HG03378 (cell line): ENCODE measurements around the gene NPPC.
"Not testable (repeated sequence)": the region's sequence is repeated elsewhere in the genome, so short reads cannot be mapped to it uniquely, and the experiment has no call there.

Experiments used
- ATAC-seq: cut with Tn5 transposase; IDR thresholded peaks from one replicate; pipeline ENCODE4 v1.9.1; 2021; ENCODE audit warnings: mild to moderate bottlenecking, moderate library complexity; ENCODE audit not compliant: unreplicated experiment

NPPC gene

GRCh38 chr2:231922311-231923009 lies 3.7 kb downstream of the NPPC start:
- no peak for ATAC-seq

DNA sequence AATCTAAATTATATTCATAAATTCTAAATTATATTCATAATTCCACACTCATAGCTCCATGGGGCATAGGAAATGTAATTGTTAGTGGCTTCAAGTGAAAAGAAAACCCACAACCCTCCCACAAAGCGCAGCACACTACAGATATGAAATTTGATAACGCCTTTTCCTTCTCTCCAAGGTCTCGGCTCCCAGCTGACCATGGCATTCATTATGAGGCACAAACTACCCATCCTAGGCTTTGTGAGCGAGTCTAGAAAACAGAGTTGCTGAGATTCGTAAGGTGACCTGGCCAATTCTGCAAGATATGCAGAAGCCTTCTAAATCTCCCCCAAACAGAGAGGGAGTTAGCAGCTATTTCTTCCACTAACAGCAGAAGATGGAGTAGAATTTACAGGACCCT lies 5.4 kb downstream of the NPPC start:
- no peak for ATAC-seq

- no peak for ATAC-seq
Measured at GRCh38 chr2:231920366-231920765, 5.8 kb downstream of the NPPC start.

GRCh38 chr2:231919341-231920035 lies 6.7 kb downstream of the NPPC start:
- no peak for ATAC-seq

DNA sequence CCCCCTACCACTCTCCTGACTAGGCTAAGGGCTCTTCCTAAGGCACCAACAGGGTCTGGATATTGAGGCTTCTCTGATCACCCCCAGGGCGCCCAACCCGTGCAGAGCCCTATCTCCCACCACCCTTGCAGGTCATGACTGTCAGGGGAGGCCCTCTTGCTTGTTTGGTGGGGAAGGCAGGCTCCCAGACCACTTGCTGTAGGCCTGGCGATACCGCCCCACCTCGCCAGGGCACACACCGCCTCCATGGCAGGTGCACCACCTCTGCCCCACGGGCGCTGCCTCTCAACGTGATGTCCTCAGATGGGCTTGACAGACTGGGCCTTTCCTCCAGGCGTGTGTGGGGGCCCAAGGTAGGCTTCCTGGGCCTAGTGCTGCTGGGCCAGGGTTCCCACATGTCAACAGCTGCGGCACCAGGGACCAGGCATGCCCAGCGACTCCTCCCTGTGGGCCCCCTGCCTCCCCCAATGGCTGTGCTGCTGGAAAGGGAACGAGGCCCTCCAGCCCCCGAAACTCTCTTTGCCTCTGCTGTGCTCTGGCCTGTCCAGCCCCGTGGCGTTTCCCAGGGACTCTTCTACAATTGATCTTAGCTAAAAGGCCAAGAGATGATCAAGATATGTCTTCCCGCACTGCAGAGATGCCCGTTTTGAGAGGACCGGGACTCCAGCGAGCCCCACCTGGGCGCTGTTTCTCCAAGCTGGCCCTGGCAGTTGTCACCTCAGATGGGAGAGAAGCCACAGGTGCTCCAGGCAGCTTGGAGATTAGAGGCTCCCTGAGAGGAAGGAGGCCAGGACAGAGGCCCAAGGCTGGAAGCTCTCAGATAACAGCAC lies 7.5 kb downstream of the NPPC start:
- no peak for ATAC-seq

DNA sequence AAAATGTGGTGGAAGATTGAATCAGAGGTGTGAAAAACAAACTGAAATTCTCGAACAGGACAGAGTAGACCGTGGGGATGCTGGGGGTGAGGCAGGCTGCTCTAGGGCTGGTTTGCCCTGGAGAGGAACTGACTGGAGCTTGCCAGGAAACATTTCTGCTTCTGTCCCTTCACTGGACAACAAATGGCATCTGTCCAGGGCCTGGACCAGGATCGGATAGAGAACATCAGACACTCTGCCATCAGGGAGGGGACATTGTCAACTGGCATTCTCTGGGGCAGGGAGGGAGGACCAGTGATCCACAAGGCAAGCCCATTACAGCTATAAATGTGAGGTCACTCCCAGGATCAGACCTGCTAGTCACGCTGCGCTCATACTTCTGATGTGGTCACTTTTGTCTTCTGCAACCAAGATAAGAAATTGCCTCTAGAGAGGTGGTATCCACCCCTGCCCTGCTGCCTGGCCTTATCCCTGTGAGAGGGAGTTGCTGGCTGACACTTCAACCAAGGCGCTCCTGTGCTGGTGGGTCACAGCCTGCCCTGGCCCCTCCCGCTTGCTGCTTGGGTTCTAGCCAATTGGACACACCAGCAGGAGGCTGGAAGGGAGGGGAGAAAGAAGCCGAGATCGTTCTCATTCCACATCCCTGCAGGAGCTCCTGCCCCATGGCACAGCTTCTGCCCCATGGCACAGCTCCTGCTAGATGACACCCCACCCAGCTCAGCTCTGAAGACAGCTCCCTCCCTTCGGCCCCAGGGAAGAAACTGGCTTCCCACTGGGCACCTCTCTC lies 8.7 kb downstream of the NPPC start:
- ATAC-seq: no peak

GRCh38 chr2:231914077-231914690 lies 12.0 kb downstream of the NPPC start:
- ATAC-seq: no peak

- ATAC-seq: no peak
Measured at GRCh38 chr2:231911381-231911780, 14.8 kb downstream of the NPPC start.

DNA sequence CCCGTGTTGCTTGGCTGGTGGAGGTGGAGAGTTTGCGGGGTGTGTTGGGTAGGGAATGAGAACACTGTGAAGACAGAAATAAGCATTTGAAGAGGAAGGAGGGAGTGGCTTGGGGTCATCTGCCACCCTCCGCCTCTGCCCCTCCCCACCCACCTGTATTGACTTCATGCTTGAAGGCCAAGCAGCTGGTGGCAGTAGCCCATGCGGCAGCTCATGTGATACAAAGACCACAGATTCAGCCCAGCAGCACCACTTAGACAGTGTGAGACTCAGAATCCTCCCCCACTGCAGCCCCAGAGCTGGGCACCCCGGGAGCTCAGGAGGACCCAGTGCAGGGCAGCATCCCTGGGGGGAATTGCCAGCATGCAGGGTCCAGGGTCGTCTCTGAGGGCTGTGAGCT lies 15.4 kb downstream of the NPPC start:
- ATAC-seq: no peak

DNA sequence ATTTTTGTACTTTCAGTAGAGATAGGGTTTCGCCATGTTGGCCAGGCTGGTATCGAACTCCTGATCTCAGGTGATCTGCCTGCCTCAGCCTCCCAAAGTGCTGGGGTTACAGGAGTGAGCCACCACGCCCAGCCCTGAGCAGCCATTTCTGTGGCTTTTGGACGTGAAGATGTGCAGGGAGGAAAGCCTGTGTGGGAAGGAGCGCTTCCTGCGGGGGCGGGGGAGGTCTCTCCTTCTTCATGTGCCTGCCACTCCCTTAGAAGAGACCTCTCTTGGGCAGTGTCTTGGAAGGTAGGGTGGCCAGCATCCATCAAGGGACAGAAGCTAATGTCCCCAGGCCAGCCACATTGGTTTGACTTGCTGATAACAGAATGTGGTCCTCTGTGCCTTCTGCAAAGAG lies 16.0 kb downstream of the NPPC start:
- not testable (repeated sequence) for ATAC-seq

DNA sequence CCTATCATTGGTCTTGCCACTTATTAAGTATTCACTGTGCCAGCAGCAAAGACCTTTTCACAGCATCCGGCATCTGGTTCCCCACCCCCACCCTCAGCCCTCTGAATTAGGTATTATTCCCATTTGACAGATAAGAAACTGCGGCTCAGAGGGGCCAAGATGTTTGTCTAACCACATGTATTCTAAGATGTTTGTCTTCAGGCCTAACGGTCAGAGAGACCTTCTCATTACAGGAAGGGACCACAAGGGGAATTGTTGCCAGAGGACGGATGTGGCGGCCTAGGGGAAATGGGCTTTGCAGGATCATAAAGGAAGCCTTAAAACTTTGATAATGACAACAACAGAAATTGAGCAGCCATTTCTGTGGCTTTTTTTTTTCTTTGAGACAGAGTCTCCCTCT lies 16.6 kb downstream of the NPPC start:
- no peak for ATAC-seq

DNA sequence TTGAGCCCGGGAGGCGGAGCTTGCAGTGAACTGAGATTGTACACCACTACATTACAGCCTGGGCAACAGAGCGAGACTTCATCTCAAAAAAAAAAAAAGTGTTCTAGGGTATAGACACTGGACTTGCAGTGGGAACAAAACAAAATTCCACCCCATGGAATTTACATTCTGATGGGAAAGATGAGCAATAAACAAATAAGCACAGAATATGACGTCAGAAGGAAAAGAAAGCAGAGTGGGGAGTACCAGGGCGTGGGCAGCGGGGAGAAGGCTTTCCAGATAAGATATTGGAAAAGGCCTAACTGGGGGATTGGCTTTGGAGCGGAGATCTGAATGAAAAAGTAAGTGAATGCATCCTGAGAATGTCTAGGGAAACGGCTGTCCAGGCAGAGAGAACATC lies 17.6 kb downstream of the NPPC start:
- no peak for ATAC-seq

GRCh38 chr2:231907765-231908164 lies 18.4 kb downstream of the NPPC start:
- no peak for ATAC-seq

- no peak for ATAC-seq
Measured at GRCh38 chr2:231905026-231905425, 21.2 kb downstream of the NPPC start.

DNA sequence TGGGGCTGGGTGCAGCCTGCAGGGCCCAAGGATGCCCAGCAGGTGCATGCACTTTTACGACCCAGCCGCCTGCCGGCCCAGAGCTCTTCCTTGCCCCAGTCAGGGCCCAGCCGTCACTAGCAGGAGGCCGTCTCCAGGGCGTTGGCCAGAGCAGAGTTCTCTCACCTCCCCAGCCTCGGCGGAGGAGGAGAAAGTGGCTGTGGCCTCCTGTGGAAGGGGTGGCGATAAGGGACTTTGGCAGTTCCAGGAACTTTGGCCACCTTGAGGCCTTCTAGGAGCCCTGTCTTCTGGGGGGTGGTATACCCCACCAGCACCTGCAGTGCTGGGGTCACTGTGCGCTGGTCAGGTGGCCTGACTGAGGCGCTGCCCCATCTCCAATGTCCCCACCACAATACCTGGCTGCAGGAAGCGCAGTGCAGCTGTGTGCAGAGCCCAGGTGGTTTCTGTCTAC lies 22.0 kb downstream of the NPPC start:
- ATAC-seq: no peak

DNA sequence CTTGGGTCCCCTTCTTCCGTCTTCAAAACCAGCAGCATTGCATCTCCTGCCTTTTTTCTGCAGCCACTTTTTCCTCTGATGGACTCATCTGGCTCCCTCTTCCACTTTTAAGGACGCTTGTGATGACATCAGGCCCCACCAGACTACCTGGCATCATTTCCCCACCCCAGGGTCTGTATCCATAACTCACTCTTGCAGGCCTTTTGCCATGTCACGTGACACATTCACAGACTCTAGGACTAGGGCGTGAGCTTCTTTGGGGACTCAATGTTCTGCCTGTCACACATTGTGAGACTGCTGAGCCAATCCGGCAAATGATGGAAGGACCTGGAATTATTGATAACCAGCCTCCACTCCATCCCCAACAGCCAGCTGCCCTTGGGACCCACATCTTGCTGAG lies 23.6 kb downstream of the NPPC start:
- no peak for ATAC-seq

DNA sequence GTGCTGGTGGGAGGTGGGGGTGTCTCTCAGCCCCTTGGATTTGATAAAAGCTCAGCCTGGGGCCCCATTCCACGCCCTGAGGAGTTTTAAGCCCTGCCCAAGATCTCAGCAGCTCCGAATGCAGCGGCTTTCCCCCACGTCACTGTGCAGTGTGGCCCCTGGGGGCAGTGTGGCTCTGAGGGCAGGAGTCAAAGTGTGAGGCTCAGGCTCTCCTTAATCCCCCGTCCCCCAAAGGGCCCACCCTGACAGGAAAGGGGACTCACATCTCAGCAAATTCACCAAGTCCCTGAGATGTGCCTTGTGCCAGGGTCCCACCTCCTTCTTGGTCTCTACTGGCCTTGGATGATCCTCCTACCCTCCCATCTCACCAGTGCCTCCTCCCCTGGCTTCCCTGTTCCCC lies 25.2 kb downstream of the NPPC start:
- ATAC-seq: no peak

DNA sequence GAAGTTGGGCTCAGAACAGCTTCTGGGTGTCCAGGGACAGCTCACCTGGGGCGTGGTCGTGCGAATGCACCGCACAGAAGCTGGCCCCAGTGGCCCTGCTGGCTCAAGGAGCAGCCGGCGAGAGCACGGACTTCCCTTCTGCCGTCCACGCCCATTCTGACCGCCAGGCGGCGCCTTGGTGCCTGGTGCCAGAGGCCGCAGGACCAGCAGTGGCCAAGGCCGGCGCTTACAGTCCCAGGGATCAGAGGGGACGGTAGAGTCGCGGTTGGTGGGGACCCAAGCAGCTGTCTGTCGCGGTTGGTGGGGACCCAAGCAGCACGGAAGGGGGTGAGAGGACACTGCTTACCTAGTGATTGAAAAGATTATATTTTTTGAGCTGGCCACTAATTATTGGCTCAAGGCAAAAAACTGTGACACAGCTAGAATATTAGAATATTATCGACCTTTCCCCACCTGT lies 25.7 kb downstream of the NPPC start:
- ATAC-seq: no peak

- ATAC-seq: no peak
Measured at GRCh38 chr2:231894566-231895380, 31.4 kb downstream of the NPPC start.

DNA sequence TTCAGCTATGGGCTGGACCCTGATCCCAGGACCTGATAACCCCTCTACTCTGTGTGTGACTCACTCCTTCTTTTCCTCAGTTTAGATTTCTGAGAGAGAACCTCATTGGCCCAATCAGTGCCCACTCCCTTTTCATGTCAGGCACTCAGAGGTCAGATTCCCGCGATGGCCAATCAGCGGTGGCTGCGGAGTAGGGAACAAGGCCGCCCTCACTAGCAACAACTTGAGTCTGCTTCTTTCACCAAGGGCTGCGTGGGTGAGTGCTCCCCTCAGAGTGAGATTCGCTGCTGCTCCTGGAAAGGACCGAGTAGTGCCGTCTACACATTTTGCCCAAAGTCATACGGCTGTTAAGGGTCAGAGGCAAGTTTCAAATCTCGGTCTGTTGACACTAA lies 34.7 kb downstream of the NPPC start:
- no peak for ATAC-seq
